ENCODE measurements around the gene ZNF441.
"Not testable (repeated sequence)": the region's sequence is repeated elsewhere in the genome, so short reads cannot be mapped to it uniquely, and the experiment has no call there.

The ZNF441 gene

DNA sequence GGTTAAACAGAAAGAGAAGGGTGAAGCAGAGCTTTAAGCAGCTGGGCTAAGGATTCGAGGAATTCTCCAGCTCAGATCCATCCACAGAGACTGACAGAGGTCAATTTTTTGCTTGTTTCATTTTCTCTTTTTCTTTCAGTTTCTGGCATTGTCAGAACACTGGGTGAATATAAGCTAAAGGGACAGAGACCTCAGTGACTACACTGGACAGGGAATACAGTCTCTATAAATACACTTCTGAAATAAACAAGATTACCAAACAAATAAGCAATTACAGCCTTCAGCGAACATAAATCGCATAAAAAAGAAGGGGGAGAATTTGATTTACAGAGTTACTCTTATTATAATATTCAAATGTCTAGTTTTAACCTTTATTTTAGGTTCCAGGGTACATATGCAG lies 3.7 kb upstream of the ZNF441 start:
- Histone ChIP-seq H3K9me3 (ENCODE audit: insufficient read depth, low read length) (no peaks in the 10 kb centered on the region; the same call in 1 of the 2 replicates), H3K4me3 (ENCODE audit: low read length) (no peak overlapping the region), H3K79me2 (ENCODE audit: low read length) (peaks cover 10% of the 10 kb centered on the region), H2AFZ (ENCODE audit: low read depth, low read length) (no peak overlapping the region), H3K9ac (ENCODE audit: low read length) (no peak overlapping the region), H3K27me3 (ENCODE audit: low read depth, low read length) (no peaks in the 10 kb centered on the region), H4K20me1 (ENCODE audit: insufficient read depth, low read length) (no peaks in the 10 kb centered on the region), H3K4me1 (ENCODE audit: low read length) (peaks cover 7% of the 10 kb centered on the region), H3K27ac (ENCODE audit: low read length) (no peak overlapping the region), H3K4me2 (ENCODE audit: low read length) (no peak overlapping the region; the same call in 1 of the 2 replicates), H3K36me3 (replicated peaks; ENCODE audit: low read depth, low read length) (no peaks in the 10 kb centered on the region)
- TF ChIP-seq, protein P1, sequence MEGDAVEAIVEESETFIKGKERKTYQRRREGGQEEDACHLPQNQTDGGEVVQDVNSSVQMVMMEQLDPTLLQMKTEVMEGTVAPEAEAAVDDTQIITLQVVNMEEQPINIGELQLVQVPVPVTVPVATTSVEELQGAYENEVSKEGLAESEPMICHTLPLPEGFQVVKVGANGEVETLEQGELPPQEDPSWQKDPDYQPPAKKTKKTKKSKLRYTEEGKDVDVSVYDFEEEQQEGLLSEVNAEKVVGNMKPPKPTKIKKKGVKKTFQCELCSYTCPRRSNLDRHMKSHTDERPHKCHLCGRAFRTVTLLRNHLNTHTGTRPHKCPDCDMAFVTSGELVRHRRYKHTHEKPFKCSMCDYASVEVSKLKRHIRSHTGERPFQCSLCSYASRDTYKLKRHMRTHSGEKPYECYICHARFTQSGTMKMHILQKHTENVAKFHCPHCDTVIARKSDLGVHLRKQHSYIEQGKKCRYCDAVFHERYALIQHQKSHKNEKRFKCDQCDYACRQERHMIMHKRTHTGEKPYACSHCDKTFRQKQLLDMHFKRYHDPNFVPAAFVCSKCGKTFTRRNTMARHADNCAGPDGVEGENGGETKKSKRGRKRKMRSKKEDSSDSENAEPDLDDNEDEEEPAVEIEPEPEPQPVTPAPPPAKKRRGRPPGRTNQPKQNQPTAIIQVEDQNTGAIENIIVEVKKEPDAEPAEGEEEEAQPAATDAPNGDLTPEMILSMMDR (IDR thresholded peaks at IDR 0.05; ENCODE audit: low read depth, low read length) = no peak
- no peak for TF ChIP-seq EZH2phosphoT487 (IDR thresholded peaks at IDR 0.05; ENCODE audit: low read depth)

DNA sequence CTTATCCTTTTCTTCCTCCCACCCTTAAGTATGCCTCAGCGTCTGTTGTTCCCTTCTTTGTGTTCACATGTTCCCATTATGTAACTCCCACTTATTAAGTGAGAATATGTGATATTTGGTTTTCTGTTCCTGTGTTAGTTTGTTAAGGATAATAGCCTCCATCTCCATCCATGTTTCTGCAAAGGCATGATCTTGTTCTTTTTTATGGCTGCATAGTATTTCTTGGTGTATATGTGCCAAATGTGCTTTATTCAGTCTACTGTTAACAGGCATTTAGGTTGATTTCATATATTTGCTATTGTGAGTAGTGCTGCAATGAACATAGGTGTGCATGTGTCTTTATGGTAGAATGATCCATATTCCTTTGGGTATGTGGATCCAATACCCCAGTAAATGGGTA lies 3.2 kb upstream of the ZNF441 start:
- H3K9me3 ChIP-seq (ENCODE audit: insufficient read depth, low read length) = no peaks in the 10 kb centered on the region; the same call in 1 of the 2 replicates
- no peak overlapping the region for H3K4me3 ChIP-seq (ENCODE audit: low read length)
- H3K27ac ChIP-seq (ENCODE audit: low read length) = no peak overlapping the region
- no peak for TF ChIP-seq EZH2phosphoT487 (IDR thresholded peaks at IDR 0.05; ENCODE audit: low read depth)
- H4K20me1 ChIP-seq (ENCODE audit: insufficient read depth, low read length) = no peaks in the 10 kb centered on the region
- H3K79me2 ChIP-seq (ENCODE audit: low read length) = peaks cover 14% of the 10 kb centered on the region
- H3K4me2 ChIP-seq (ENCODE audit: low read length) = no peak overlapping the region
- H3K9ac ChIP-seq (ENCODE audit: low read length) = no peak overlapping the region
- no peak overlapping the region for H2AFZ ChIP-seq (ENCODE audit: low read depth, low read length)
- H3K27me3 ChIP-seq (ENCODE audit: low read depth, low read length) = no peaks in the 10 kb centered on the region
- peaks cover 12% of the 10 kb centered on the region for H3K4me1 ChIP-seq (ENCODE audit: low read length)
- peaks cover 3% of the 10 kb centered on the region for H3K36me3 ChIP-seq (replicated peaks; ENCODE audit: low read depth, low read length)

DNA sequence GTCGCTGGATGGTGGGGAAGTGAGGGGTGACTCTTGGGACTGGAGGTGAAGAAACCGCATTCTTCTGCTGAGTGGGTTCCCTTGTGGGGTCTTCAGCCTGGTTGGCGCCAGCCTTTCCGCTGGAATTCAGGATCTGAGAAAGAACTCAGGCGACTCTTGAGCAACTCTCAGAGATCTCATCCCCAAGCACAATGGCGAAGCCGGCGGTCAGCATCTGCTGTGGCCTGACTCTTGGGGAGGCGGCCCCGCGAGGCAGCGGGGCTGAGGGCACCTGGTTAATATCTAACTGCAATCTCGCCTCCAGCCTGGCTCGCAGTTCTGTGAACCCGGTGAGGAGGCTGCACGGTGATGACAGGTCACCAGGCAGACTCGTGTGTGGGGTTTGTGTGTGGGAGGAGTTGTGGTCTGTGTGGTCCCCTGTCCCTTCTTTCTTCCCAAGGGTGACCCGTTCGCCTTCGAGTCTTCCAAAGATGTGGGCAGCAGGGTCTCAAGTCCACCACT lies 883 bp downstream of the ZNF441 start:
- Histone ChIP-seq H2AFZ (ENCODE audit: low read depth, low read length) (peak overlapping the region; percentile 60; the same call in 1 of the 2 replicates), H3K27me3 (ENCODE audit: low read depth, low read length) (no peaks in the 10 kb centered on the region), H3K4me2 (ENCODE audit: low read length) (peak overlapping the region; percentile 85), H4K20me1 (ENCODE audit: insufficient read depth, low read length) (no peaks in the 10 kb centered on the region), H3K4me1 (ENCODE audit: low read length) (peaks cover 12% of the 10 kb centered on the region), H3K79me2 (ENCODE audit: low read length) (peaks cover 29% of the 10 kb centered on the region), H3K36me3 (replicated peaks; ENCODE audit: low read depth, low read length) (peaks cover 26% of the 10 kb centered on the region), H3K27ac (ENCODE audit: low read length) (peak overlapping the region; percentile 36; the same call in 1 of the 2 replicates), H3K9ac (ENCODE audit: low read length) (peak overlapping the region; percentile 79), H3K4me3 (ENCODE audit: low read length) (peak overlapping the region; percentile 80), H3K9me3 (ENCODE audit: insufficient read depth, low read length) (peaks cover 15% of the 10 kb centered on the region)
- TF ChIP-seq, protein P1 (IDR thresholded peaks at IDR 0.05; ENCODE audit: low read depth, low read length) = no peak
- TF ChIP-seq EZH2phosphoT487 (IDR thresholded peaks at IDR 0.05; ENCODE audit: low read depth) = no peak

DNA sequence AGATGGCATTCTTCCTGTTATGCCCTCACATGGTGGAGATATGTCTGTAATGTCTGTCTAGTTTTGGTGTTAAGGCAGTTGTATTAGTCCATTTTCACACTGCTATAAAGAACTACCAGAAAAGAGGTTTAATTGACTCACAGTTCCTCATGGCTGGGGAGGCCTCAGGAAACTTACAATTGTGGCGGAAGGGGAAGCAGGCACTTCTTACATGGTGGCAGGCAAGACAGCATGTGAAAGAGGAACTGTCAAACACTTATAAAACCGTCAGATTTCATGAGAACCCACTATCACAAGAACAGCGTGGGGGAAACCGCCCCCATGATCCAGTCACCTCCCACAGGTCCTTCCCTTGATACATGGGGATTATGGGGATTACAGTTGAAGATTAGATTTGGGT lies 3.2 kb downstream of the ZNF441 start:
- Histone ChIP-seq H2AFZ (ENCODE audit: low read depth, low read length) (no peak overlapping the region), H3K27me3 (ENCODE audit: low read depth, low read length) (no peaks in the 10 kb centered on the region), H3K9me3 (ENCODE audit: insufficient read depth, low read length) (peaks cover 34% of the 10 kb centered on the region), H3K4me2 (ENCODE audit: low read length) (no peak overlapping the region), H3K36me3 (replicated peaks; ENCODE audit: low read depth, low read length) (peaks cover 45% of the 10 kb centered on the region), H4K20me1 (ENCODE audit: insufficient read depth, low read length) (no peaks in the 10 kb centered on the region), H3K27ac (ENCODE audit: low read length) (no peak overlapping the region), H3K9ac (ENCODE audit: low read length) (no peak overlapping the region), H3K4me1 (ENCODE audit: low read length) (peaks cover 12% of the 10 kb centered on the region), H3K79me2 (ENCODE audit: low read length) (peaks cover 32% of the 10 kb centered on the region), H3K4me3 (ENCODE audit: low read length) (no peak overlapping the region)
- no peak for TF ChIP-seq EZH2phosphoT487 (IDR thresholded peaks at IDR 0.05; ENCODE audit: low read depth)

DNA sequence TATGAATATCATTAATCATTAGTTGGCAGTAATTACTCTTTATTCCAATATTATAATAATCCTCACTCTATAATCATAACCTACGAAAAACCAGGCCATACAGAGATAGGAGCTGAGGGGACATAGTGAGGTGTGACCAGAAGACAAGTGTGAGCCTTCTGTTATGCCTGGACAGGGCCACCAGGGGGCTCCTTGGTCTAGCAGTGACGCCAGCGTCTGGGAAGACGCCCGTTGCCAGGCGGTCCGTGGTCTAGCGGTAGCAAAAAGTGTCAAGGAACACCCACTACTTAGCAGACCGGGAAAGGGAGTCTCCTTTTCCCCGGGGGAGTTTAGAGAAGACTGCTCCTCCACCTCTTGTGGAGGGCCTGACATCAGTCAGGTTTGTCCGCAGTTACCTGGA lies 4.7 kb downstream of the ZNF441 start:
- not testable (repeated sequence) for H2AFZ ChIP-seq (ENCODE audit: low read depth, low read length); H3K4me1 ChIP-seq (ENCODE audit: low read length); H3K27me3 ChIP-seq (ENCODE audit: low read depth, low read length); H3K27ac ChIP-seq (ENCODE audit: low read length); H4K20me1 ChIP-seq (ENCODE audit: insufficient read depth, low read length); H3K9ac ChIP-seq (ENCODE audit: low read length); H3K4me2 ChIP-seq (ENCODE audit: low read length); H3K4me3 ChIP-seq (ENCODE audit: low read length)
- Histone ChIP-seq H3K36me3 (replicated peaks; ENCODE audit: low read depth, low read length) (peaks cover 56% of the 10 kb centered on the region), H3K9me3 (ENCODE audit: insufficient read depth, low read length) (peaks cover 47% of the 10 kb centered on the region), H3K79me2 (ENCODE audit: low read length) (peaks cover 34% of the 10 kb centered on the region)

DNA sequence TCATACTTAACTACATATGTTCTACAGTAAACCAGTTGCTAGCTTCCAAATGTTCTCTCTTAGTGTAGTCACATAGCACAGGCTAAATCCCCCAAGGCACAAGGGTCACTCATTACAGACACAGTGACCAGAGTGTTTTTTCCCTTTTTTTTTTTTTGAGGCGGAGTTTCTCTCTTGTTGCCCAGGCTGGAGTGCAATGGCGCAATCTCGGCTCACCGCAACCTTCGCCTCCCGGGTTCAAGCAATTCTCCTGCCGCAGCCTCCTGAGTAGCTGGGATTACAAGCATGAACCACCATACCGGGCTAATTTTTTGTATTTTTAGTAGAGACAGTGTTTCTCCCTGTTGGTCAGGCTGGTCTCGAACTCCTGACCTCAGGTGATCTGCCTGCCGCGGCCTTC lies 9.9 kb downstream of the ZNF441 start:
- not testable (repeated sequence) for H3K79me2 ChIP-seq (ENCODE audit: low read length); H3K4me3 ChIP-seq (ENCODE audit: low read length); H3K27ac ChIP-seq (ENCODE audit: low read length); H4K20me1 ChIP-seq (ENCODE audit: insufficient read depth, low read length); H3K4me1 ChIP-seq (ENCODE audit: low read length); H3K27me3 ChIP-seq (ENCODE audit: low read depth, low read length); H3K9ac ChIP-seq (ENCODE audit: low read length); H2AFZ ChIP-seq (ENCODE audit: low read depth, low read length); H3K4me2 ChIP-seq (ENCODE audit: low read length)
- Histone ChIP-seq H3K9me3 (ENCODE audit: insufficient read depth, low read length) (peaks cover 65% of the 10 kb centered on the region), H3K36me3 (replicated peaks; ENCODE audit: low read depth, low read length) (peaks cover 79% of the 10 kb centered on the region)
